HEK293 (cell line): ENCODE results near the gene HSPE1.

Source experiments
- EGR2 ChIP-seq: fragments of 450-650 bp; formaldehyde crosslinking; IDR thresholded peaks from 2 replicates; pipeline ENCODE4 v1.5.1; 2016; ENCODE audit warnings: low read depth, missing biosample characterization, missing genetic modification characterization
- KLF10 ChIP-seq: fragments of 450-650 bp; IDR thresholded peaks from 2 replicates; pipeline ENCODE4 v1.5.1; 2018; ENCODE audit warnings: missing biosample characterization, mild to moderate bottlenecking, missing genetic modification characterization
- OVOL3 ChIP-seq: fragments of 450-650 bp; formaldehyde crosslinking; IDR thresholded peaks from 2 replicates; pipeline ENCODE4 v1.5.1; 2016; ENCODE audit warnings: missing biosample characterization, missing genetic modification characterization
- REPIN1 ChIP-seq: fragments of 450-650 bp; formaldehyde crosslinking; IDR thresholded peaks from 2 replicates; pipeline ENCODE4 v1.5.1; 2017; ENCODE audit warnings: missing biosample characterization, missing genetic modification characterization, low read depth
- TCF7L2 ChIP-seq: IDR thresholded peaks from 2 replicates; pipeline ENCODE4 v1.6.1; 2011; ENCODE audit warnings: low read depth, mild to moderate bottlenecking, inconsistent platforms, low read length, moderate library complexity, borderline replicate concordance
- ZNF169 ChIP-seq: fragments of 450-650 bp; formaldehyde crosslinking; IDR thresholded peaks from 2 replicates; pipeline ENCODE4 v1.5.1; 2016; ENCODE audit warnings: missing biosample characterization, missing genetic modification characterization
- ZNF391 ChIP-seq: fragments of 450-650 bp; formaldehyde crosslinking; IDR thresholded peaks from 2 replicates; pipeline ENCODE4 v1.5.1; 2016; ENCODE audit warnings: low read depth, missing biosample characterization, missing genetic modification characterization, borderline replicate concordance
- ZNF426 ChIP-seq: fragments of 450-650 bp; formaldehyde crosslinking; IDR thresholded peaks from 2 replicates; pipeline ENCODE4 v1.5.1; 2017; ENCODE audit warnings: missing biosample characterization, missing genetic modification characterization, mild to moderate bottlenecking, inconsistent platforms, moderate library complexity
- ZNF510 ChIP-seq: fragments of 450-650 bp; formaldehyde crosslinking; IDR thresholded peaks from 2 replicates; pipeline ENCODE4 v1.5.1; 2018; ENCODE audit warnings: mild to moderate bottlenecking, missing genetic modification characterization, missing biosample characterization; ENCODE audit not compliant: insufficient replicate concordance
- ZNF530 ChIP-seq: fragments of 450-650 bp; formaldehyde crosslinking; IDR thresholded peaks from 2 replicates; pipeline ENCODE4 v1.5.1; 2016; ENCODE audit warnings: low read depth, missing biosample characterization, missing genetic modification characterization
- ZNF548 ChIP-seq: fragments of 450-650 bp; formaldehyde crosslinking; IDR thresholded peaks from 2 replicates; pipeline ENCODE4 v1.5.1; 2016; ENCODE audit warnings: missing biosample characterization, missing genetic modification characterization
- ZNF585B ChIP-seq: fragments of 450-650 bp; formaldehyde crosslinking; IDR thresholded peaks from 2 replicates; pipeline ENCODE4 v1.5.1; 2016; ENCODE audit warnings: missing biosample characterization, missing genetic modification characterization
- ZNF658 ChIP-seq: fragments of 450-650 bp; formaldehyde crosslinking; IDR thresholded peaks from 2 replicates; pipeline ENCODE4; 2016; ENCODE audit warnings: missing biosample characterization, missing genetic modification characterization
- ZNF670 ChIP-seq: fragments of 450-650 bp; formaldehyde crosslinking; IDR thresholded peaks from 2 replicates; pipeline ENCODE4 v1.5.1; 2016; ENCODE audit warnings: missing biosample characterization, missing genetic modification characterization, low read depth
- ZNF76 ChIP-seq: fragments of 450-650 bp; formaldehyde crosslinking; IDR thresholded peaks from 2 replicates; pipeline ENCODE4; 2016; ENCODE audit warnings: low read depth, missing biosample characterization, missing genetic modification characterization, borderline replicate concordance
- ZXDB ChIP-seq: fragments of 450-650 bp; formaldehyde crosslinking; IDR thresholded peaks from 2 replicates; pipeline ENCODE4 v1.5.1; 2016; ENCODE audit warnings: missing biosample characterization, missing genetic modification characterization
- TF ChIP-seq, protein P1 (sequence below): fragments of 450-650 bp; formaldehyde crosslinking; IDR thresholded peaks from 2 replicates; pipeline ENCODE4 v1.5.0; 2017; ENCODE audit warnings: missing biosample characterization, missing genetic modification characterization, borderline replicate concordance
- TF ChIP-seq, protein P2 (sequence below): fragments of 450-650 bp; formaldehyde crosslinking; IDR thresholded peaks from 2 replicates; pipeline ENCODE4 v1.5.1; 2016; ENCODE audit warnings: missing biosample characterization, missing genetic modification characterization
- TF ChIP-seq, protein P3 (sequence below): fragments of 450-650 bp; formaldehyde crosslinking; IDR thresholded peaks from 2 replicates; pipeline ENCODE4 v1.5.1; 2016; ENCODE audit warnings: missing biosample characterization, missing genetic modification characterization, low read depth
- TF ChIP-seq, protein P4 (sequence below): fragments of 450-650 bp; formaldehyde crosslinking; IDR thresholded peaks from 2 replicates; pipeline ENCODE4 v1.5.1; 2016; ENCODE audit warnings: missing biosample characterization, missing genetic modification characterization, borderline replicate concordance
- TF ChIP-seq, protein P5 (sequence below): fragments of 450-650 bp; formaldehyde crosslinking; IDR thresholded peaks from 2 replicates; pipeline ENCODE4 v1.5.1; 2017; ENCODE audit warnings: missing biosample characterization, missing genetic modification characterization
- TF ChIP-seq, protein P6 (sequence below): fragments of 450-650 bp; formaldehyde crosslinking; conservative IDR thresholded peaks from 2 replicates; pipeline ENCODE4 v1.5.1; 2016; ENCODE audit warnings: low read depth, missing biosample characterization, missing genetic modification characterization

HSPE1 gene

DNA sequence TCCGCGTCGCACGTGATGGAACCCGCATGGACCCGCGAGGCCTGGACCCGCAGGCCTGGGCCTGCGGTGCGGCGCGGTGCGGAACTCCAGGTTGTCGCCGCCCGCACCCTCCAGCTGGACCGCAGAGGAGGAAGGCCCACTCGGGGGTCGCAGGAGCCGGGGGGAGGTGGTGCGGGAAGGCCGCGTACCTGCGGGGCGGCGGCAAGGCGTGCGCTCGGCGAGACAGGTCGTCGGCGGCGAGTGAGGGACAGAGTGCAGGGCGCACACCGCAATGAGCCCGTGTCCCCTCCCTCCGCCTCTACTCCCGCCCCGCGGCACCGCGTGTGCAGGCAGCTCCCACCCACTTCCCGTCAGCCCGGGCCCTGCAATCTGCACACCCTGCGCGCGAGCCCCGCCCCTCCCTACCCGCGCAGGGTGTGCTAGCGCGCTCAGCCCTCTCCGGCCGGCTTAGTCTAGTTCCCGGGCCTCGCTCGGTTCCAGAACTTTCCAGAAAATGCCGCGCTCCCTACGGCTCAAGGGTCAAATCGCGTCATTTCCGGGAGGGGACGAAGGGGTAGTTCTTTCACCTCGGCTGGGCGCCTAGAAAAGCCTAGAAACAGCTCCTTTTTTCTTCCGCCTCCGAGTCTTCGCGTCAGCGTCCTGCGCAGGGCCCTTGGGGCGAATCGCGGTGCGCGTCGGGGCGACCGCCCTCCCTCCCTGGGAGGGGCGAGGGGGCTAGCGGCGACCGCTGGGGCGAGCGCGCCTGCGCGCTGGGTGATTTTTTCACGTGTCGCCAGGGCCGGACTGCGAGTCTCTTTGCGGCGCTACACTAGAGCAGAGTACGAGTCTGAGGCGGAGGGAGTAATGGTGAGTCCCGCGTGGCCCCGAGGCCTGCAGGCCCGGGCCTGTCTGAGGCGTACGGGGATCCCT lies at the start of gene HSPE1, which contains the start of gene HSPD1 (continued):
- TF ChIP-seq, protein P1, sequence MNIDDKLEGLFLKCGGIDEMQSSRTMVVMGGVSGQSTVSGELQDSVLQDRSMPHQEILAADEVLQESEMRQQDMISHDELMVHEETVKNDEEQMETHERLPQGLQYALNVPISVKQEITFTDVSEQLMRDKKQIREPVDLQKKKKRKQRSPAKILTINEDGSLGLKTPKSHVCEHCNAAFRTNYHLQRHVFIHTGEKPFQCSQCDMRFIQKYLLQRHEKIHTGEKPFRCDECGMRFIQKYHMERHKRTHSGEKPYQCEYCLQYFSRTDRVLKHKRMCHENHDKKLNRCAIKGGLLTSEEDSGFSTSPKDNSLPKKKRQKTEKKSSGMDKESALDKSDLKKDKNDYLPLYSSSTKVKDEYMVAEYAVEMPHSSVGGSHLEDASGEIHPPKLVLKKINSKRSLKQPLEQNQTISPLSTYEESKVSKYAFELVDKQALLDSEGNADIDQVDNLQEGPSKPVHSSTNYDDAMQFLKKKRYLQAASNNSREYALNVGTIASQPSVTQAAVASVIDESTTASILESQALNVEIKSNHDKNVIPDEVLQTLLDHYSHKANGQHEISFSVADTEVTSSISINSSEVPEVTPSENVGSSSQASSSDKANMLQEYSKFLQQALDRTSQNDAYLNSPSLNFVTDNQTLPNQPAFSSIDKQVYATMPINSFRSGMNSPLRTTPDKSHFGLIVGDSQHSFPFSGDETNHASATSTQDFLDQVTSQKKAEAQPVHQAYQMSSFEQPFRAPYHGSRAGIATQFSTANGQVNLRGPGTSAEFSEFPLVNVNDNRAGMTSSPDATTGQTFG (tag by site-specific recombination) = no peak
- TF ChIP-seq ZNF548 (tag by site-specific recombination) = no peak
- no peak for TF ChIP-seq TCF7L2
- no peak for TF ChIP-seq ZNF426
- TF ChIP-seq EGR2 (tag by site-specific recombination) = peak; percentile 91
- no peak for TF ChIP-seq ZNF670
- TF ChIP-seq ZNF76 = peak; percentile 96
- TF ChIP-seq, protein P2, sequence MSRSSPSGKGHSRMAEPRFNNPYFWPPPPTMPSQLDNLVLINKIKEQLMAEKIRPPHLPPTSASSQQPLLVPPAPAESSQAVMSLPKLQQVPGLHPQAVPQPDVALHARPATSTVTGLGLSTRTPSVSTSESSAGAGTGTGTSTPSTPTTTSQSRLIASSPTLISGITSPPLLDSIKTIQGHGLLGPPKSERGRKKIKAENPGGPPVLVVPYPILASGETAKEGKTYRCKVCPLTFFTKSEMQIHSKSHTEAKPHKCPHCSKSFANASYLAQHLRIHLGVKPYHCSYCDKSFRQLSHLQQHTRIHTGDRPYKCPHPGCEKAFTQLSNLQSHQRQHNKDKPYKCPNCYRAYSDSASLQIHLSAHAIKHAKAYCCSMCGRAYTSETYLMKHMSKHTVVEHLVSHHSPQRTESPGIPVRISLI (tag by site-specific recombination) = peak; percentile 89
- peak; percentile 38; the same call in 1 of the 2 replicates for TF ChIP-seq OVOL3 (tag by site-specific recombination)
- TF ChIP-seq, protein P3, sequence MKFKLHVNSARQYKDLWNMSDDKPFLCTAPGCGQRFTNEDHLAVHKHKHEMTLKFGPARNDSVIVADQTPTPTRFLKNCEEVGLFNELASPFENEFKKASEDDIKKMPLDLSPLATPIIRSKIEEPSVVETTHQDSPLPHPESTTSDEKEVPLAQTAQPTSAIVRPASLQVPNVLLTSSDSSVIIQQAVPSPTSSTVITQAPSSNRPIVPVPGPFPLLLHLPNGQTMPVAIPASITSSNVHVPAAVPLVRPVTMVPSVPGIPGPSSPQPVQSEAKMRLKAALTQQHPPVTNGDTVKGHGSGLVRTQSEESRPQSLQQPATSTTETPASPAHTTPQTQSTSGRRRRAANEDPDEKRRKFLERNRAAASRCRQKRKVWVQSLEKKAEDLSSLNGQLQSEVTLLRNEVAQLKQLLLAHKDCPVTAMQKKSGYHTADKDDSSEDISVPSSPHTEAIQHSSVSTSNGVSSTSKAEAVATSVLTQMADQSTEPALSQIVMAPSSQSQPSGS = peak; percentile 80
- TF ChIP-seq ZNF658 (tag by site-specific recombination) = no peak
- no peak for TF ChIP-seq ZNF169 (tag by site-specific recombination)
- TF ChIP-seq, protein P4, sequence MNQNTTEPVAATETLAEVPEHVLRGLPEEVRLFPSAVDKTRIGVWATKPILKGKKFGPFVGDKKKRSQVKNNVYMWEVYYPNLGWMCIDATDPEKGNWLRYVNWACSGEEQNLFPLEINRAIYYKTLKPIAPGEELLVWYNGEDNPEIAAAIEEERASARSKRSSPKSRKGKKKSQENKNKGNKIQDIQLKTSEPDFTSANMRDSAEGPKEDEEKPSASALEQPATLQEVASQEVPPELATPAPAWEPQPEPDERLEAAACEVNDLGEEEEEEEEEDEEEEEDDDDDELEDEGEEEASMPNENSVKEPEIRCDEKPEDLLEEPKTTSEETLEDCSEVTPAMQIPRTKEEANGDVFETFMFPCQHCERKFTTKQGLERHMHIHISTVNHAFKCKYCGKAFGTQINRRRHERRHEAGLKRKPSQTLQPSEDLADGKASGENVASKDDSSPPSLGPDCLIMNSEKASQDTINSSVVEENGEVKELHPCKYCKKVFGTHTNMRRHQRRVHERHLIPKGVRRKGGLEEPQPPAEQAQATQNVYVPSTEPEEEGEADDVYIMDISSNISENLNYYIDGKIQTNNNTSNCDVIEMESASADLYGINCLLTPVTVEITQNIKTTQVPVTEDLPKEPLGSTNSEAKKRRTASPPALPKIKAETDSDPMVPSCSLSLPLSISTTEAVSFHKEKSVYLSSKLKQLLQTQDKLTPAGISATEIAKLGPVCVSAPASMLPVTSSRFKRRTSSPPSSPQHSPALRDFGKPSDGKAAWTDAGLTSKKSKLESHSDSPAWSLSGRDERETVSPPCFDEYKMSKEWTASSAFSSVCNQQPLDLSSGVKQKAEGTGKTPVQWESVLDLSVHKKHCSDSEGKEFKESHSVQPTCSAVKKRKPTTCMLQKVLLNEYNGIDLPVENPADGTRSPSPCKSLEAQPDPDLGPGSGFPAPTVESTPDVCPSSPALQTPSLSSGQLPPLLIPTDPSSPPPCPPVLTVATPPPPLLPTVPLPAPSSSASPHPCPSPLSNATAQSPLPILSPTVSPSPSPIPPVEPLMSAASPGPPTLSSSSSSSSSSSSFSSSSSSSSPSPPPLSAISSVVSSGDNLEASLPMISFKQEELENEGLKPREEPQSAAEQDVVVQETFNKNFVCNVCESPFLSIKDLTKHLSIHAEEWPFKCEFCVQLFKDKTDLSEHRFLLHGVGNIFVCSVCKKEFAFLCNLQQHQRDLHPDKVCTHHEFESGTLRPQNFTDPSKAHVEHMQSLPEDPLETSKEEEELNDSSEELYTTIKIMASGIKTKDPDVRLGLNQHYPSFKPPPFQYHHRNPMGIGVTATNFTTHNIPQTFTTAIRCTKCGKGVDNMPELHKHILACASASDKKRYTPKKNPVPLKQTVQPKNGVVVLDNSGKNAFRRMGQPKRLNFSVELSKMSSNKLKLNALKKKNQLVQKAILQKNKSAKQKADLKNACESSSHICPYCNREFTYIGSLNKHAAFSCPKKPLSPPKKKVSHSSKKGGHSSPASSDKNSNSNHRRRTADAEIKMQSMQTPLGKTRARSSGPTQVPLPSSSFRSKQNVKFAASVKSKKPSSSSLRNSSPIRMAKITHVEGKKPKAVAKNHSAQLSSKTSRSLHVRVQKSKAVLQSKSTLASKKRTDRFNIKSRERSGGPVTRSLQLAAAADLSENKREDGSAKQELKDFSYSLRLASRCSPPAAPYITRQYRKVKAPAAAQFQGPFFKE (tag by site-specific recombination) = no peak
- TF ChIP-seq ZNF391 (tag by site-specific recombination) = peak; percentile 92
- TF ChIP-seq ZNF530 (tag by site-specific recombination) = no peak
- TF ChIP-seq, protein P5, sequence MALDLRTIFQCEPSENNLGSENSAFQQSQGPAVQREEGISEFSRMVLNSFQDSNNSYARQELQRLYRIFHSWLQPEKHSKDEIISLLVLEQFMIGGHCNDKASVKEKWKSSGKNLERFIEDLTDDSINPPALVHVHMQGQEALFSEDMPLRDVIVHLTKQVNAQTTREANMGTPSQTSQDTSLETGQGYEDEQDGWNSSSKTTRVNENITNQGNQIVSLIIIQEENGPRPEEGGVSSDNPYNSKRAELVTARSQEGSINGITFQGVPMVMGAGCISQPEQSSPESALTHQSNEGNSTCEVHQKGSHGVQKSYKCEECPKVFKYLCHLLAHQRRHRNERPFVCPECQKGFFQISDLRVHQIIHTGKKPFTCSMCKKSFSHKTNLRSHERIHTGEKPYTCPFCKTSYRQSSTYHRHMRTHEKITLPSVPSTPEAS (tag by site-specific recombination) = peak; percentile 77
- peak; percentile 94 for TF ChIP-seq KLF10 (tag by site-specific recombination)
- TF ChIP-seq ZXDB = peak; percentile 98
- TF ChIP-seq, protein P6, sequence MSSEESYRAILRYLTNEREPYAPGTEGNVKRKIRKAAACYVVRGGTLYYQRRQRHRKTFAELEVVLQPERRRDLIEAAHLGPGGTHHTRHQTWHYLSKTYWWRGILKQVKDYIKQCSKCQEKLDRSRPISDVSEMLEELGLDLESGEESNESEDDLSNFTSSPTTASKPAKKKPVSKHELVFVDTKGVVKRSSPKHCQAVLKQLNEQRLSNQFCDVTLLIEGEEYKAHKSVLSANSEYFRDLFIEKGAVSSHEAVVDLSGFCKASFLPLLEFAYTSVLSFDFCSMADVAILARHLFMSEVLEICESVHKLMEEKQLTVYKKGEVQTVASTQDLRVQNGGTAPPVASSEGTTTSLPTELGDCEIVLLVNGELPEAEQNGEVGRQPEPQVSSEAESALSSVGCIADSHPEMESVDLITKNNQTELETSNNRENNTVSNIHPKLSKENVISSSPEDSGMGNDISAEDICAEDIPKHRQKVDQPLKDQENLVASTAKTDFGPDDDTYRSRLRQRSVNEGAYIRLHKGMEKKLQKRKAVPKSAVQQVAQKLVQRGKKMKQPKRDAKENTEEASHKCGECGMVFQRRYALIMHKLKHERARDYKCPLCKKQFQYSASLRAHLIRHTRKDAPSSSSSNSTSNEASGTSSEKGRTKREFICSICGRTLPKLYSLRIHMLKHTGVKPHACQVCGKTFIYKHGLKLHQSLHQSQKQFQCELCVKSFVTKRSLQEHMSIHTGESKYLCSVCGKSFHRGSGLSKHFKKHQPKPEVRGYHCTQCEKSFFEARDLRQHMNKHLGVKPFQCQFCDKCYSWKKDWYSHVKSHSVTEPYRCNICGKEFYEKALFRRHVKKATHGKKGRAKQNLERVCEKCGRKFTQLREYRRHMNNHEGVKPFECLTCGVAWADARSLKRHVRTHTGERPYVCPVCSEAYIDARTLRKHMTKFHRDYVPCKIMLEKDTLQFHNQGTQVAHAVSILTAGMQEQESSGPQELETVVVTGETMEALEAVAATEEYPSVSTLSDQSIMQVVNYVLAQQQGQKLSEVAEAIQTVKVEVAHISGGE (tag by site-specific recombination) = peak; percentile 91
- TF ChIP-seq ZNF510 (tag by site-specific recombination) = no peak
- peak; percentile 22; the same call in 1 of the 2 replicates for TF ChIP-seq ZNF585B (tag by site-specific recombination)
- peak; percentile 63; the same call in 1 of the 2 replicates for TF ChIP-seq REPIN1
